Stimulated activated CD4-positive, alpha-beta T cell treated with anti-CD3 and anti-CD28 coated beads, Interleukin-4, amount 100 ng/mL, for 1 hour (primary cell): Measurements from ENCODE around the gene TIMMDC1.
"Not testable (repeated sequence)": the region's sequence is repeated elsewhere in the genome, so short reads cannot be mapped to it uniquely, and the experiment has no call there.

ENCODE experiments used
- DNase-seq: peaks from one replicate; pipeline ENCODE4 v3.0.0-alpha.2; 2020

Gene TIMMDC1

DNA sequence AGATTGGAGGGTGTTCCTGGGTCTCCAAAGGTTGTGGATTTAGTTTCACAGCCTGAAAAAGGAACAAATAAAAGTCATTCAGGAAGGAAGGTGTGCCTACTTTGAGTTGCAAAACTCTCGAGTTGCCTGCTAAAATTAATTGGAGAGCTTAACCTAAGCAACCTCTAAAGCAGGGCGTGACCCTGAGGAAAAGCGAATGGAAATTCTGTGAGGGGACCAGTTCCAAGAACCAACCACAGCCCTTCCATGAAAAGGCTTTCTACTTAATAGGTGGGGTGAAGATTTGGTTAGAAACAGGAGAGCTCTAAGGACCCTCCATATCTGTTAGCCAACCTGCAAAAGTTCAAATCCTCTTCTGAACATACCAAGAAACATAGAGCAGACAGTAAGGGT is 59.5 kb downstream of the TIMMDC1 start:
- no peak for DNase-seq

DNA sequence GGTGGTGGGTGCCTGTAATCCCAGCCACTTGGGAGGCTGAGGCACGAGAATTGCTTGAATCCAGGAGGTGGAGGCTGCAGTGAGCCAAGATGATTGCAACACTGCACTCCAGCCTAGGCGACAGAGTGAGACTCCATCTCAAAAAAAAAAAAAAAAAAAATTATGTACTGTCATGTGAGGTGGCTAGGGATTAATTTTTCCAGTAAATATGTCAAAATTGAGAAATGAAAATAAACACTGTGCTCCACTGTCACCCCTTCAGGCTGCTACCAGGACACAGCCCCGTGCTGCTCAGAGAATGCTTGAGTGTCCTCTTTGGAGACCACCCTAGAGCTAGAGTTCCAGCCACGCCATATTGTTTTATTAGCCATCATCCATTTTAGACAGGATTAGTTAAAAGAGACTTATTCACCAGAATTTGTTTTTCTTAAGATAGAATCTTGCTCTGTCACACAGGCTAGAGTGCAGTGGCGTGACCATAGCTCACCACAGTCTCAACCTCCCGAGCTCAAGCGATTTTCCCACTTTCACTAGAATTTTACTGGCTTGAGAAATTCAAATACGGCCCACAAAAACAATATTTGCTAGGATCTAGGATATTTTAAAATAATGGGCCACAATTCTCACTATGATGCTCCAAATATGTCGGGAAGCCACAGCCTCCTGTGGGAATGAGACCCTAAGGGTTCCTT is 60.4 kb downstream of the TIMMDC1 start:
- no peak for DNase-seq

- peak; percentile 55 for DNase-seq
These were observed 61.2 kb downstream of the TIMMDC1 start, which contains the start of gene CD80 for GRCh38 chr3:119559441-119559963. CD80 (minus strand) TSS chr3:119559614; CDS start chr3:119557728, 1,886 bp downstream.

DNA sequence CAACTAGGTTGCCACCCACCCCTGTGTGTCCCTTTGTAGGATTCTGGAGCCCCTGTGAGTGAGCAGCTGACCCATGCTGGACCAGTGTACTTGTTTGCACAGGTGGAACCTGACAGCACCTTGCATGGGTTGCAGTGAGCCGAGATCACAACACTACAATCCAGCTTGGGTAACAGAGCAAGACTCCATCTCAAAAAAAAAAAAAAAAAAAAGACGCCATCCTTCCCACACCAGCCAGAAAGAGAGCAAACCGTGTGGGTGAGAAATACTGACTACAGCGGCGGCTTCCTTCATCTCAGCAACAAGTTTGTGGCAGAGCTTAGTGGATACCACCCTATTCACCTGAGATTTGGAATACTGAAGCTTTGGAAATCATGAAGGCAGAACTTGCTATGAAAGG is 61.8 kb downstream of the TIMMDC1 start:
- DNase-seq, result no peak

GRCh38 chr3:119562307-119562961 is 64.1 kb downstream of the TIMMDC1 start:
- DNase-seq, result peak; percentile 19

- DNase-seq, result not testable (repeated sequence)
These were observed 65.0 kb downstream of the TIMMDC1 start for GRCh38 chr3:119563334-119563733.

GRCh38 chr3:119569156-119569555 is 70.8 kb downstream of the TIMMDC1 start:
- DNase-seq, result no peak

DNA sequence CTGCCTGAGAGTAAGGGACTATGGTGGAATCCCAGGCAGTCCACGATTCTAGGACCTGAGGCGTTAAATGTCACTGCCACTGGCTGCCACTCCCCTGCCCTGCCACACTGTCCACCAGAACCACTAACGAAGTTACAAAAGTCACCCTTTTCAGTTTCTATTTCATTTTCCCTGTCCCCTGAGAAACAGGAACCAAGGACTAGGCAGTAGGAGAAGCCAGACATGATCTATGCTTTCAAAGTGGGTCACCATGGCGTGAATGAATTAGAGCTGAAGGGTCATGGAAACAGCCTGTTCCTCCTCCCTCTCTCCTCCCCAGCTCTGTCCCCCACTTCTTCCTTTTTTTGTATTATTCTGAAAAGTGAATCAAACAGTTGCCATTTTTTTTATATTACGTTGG is 71.9 kb downstream of the TIMMDC1 start:
- DNase-seq, result no peak

DNA sequence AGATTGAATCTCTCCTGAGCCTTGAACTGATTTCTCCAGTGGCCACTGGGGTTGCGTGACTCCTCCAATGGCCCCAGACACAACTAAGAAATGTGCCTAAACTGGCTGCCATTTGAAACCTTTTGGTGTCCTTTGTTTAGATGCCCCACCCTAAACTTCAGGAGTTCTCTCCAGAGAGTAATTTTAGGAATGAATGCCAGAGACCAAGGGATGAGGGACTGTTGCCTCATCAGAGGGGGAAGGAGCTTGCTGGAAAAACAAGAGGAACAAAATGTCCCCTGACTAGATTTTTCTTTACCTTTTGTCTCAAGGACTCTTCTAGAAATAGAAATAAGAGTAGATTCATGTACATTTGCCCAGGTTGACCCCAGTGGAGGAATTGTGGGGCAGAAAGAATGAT is 72.9 kb downstream of the TIMMDC1 start:
- no peak for DNase-seq

DNA sequence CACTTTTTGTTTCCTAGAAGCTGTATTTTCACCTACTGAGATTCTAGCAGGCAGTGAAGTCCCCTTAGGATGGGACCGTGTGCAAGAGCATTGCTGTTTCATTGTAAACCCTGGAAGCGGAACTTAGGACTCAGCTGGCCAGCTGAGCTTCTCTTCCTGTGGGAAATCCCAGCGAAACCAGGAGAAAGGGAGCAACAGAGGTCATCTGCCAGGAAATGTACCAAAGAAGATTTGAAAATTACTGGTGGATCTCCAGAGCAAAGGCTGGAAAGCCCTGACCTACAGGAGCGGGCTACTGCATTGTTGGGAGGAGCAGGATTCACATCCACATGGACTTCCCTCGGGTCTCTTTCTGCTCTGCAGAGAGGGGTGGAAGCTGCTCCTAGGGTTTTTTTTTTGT is 73.3 kb downstream of the TIMMDC1 start:
- DNase-seq, result no peak
